GM18508 (cell line): ENCODE results near the gene TCF4.

Source experiments
- ATAC-seq: cut with Tn5 transposase; IDR thresholded peaks from one replicate; pipeline ENCODE4 v1.9.1; 2021; ENCODE audit warnings: moderate number of reproducible peaks; ENCODE audit not compliant: insufficient read depth, unreplicated experiment

Gene TCF4

DNA sequence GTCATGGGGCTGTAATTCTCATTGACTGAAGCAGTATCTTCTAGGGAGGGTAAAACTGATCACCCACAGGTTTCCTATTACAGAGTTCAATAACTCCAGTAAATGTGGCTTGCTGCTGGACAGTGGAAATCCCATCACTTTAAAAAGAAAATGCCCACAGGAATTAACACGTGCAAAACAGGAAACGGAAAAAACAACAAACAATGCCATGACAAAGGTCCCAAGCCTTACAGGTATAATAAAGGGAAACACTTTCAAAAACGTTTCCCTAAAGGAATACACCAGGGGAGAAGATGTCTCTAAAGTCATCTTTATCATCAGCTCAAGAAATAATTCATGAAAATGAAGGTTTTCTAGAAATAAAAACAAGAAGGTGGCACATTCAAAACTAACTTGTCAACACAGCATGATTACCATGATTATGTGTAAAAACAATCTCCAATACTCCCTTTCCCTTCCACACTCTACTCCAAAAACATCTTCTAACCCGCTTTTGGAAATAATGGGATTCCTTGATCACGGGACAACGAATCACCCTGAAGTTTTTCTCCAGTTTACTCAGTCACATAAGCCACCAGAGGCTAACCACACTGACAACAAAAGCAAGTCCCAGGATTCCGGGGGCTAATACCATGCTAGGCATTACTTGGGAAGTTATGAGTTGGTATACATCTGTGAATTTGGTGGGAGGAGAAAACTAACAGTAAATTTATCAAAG lies 167.9 kb downstream of the TCF4 start:
- no peak for ATAC-seq

DNA sequence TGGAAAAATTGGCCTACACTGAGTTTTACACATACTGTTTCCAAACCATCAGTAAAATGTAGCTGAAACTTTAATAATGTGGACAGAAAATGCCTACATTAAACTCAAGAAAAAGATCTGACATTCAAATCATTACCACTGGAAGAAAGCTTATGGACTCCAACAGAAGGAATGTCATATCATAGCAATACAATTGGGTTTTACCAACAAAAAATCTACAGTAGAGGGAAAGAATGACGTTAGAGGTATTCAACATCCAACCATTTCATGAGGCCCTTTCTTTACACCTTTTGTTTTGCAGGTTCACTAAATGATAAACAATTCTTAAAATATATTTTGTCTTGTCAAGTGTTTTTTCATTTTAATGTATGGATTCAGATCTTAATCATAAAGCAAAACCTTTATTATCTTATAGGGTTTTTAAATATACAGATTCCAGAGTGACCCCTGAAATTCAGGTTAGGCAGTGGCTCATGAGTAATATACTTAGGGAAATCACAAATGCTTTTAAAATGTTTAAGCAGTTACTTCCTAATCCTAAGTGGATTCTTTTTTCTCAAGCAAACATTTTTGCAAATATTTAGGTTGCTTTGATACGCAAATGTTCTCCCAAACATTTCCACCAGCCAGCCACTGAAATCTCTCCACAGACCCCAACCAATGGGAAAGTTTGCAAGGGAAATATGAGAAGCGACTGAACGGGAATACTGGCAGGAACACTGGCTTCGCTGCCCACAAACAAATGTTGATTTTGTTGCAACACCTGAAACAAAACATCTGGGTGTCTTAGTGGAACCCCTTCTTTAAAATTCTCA lies 168.7 kb downstream of the TCF4 start:
- no peak for ATAC-seq

DNA sequence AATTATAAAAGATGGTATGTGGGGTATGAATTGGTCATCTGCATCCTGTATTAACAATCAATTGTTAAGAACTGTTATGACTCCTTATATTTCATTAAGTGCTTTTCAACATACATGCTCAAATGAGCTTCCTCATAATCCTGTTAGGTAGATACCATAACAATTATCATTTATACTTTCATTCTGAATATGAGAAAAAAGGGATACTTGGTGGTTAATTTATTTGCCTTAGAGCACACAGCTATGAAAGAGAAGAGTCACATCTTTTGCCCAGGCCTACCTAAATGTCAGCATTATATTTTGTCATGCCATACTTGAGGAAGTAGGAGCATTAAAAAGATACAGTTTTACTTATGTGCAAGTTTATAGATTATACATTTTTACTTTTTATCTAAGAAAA lies 169.6 kb downstream of the TCF4 start:
- peak; percentile 39 for ATAC-seq

DNA sequence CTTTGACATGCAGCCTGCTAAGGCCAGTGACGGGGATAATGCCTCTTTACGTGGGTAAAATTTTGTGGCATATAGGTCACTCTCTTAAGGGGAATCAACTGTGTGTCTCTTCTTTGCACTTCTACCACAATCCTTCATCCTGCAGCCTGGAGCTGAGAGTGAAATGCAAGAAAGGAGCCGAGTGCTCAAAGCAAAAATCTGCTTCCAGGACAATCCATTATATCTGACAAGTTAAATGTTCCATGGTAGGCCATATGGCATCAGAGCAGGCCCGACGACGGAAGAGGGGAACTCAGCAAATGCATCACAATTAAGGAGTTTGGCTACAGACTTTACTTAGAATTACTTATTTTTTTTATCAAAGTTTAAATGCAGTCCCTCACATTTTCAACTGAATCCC lies 171.2 kb downstream of the TCF4 start:
- no peak for ATAC-seq

DNA sequence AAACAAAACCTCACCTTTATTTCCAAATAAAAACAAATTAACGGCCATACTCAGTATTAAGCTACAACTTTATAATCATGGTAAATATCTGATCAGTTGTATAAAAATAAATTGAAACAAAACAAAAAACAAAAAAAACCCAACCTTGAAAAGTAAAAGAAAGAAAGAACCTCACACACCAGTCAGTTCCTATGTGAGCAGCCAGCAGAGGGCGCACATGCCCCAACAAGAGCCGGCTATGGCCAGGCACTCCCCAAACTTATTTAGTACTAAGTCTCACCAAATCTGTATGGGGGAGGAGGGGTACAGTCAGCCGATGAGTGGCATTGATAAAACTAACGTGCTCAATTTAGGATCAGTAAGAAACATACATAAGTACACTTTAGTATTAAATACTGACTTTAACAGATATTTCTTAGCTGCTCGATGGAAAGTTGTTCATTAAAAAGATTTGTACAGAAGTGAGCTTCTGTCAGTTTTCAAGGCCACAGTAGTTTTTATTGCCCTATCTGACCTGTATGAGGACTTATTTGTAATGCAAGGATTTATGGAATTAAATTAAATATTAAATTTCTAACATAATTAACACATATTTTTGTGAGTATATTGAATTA lies 172.6 kb downstream of the TCF4 start:
- peak; percentile 55 for ATAC-seq

DNA sequence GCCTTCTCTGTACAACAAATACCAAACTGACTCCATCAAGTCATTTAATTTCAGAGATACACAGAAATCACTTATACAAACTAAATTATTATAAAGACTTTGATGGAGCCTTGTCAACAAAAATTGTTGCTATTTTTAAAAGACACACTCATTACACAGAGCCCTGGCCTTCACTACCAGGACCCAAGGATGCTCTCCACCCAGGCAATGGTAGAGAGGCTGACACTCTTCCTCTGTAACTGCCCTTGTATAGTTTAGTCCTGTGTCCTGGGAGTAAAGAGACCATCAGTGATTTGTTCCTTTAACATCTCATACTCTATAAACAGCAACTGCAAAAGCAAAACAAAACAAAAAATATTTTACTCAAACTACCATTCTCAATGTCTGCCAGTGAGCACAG lies 173.5 kb downstream of the TCF4 start:
- no peak for ATAC-seq

DNA sequence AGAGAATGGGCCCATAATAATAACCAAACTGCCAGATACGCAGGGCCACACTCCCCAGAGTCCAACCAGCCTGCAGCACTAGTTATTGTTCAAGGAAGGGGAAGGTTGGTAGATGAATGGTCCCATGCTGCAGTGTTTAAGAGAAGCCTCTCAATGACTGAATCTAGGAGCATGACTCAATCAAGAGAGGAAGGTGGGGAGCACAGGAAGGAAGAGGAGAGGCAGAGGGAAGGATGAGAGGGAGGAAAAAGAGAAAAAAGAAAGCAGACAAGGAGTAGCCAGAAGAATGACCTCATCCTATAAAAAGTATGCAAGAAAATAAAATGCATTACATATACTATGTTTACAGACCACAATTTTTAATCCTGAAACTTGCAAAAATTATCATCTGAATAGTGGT lies 174.5 kb downstream of the TCF4 start:
- ATAC-seq: no peak

DNA sequence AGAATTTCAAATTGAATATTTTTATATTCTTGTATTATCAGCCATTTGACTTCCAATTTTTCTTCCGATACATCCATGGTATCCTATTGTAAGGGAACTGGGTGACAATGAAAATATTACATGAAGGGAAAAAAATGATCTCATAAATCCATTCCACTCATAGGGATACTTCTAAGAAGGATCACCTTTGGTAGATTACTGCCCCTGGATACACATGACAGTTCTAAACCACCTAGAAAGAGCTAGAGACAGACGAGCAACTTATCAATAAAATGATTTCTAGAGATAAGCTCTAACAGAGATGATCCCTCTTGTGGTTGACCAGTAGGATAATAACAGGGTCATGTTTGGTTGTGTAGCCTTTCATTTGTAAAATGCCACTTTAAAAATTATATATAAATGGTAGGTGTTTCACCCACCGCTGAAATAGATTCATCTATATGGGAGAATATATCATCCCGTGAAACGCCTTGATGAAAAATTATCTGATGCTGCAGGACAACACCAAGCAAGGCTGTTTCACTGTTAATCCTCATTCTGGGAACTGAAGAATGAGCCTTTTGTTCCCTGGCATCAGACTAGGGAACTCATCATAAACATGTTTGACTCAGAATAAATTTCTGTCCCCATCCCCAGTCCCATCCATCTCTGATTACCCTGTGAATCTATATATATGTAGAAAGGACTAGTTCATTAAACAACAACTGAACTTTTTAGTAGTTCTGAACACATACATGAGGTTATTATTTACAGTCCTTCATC lies 180.0 kb downstream of the TCF4 start:
- no peak for ATAC-seq

DNA sequence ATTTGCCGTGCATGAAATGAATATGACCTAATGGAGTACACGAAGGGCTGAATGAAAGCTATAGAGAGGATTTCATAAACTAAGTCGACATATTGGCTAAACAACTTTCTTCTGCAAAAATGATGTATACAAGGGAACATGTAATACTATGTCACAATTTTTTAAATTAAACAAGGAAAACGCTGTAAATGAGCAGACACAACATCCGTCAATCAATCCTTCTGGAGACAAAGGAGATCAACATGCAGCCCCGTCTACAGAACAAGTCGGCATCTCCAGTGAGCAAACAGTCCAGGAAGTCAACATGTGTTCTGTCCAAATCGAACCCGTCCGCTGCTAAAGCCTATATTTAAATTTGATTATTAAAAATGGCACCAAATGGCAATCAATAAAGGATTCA lies 180.8 kb downstream of the TCF4 start:
- no peak for ATAC-seq

DNA sequence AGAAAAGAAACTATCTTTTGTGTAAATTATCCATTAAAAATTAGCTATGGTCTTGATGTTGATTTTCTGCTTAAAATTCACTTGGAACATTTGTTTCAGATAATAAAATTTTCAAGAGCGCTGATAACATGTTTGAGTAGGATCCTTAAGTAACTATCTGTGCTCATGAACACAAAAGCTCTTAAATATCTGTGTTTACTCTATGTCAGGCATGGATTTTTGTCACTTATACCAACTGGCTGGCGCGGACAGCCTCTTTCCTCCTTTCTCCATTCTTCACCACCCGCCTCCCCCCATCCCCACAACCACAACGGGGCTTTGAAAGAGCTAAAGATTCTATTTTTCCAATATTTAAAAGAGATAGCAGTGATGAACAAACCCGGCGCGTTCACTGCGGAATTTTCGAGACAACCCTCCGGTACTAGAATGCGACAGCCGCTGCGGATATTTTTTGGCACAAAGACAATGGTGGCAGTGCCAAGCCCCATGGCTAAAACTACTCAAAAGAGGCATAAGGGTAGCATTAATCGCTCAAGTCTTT lies 181.5 kb downstream of the TCF4 start:
- no peak for ATAC-seq

DNA sequence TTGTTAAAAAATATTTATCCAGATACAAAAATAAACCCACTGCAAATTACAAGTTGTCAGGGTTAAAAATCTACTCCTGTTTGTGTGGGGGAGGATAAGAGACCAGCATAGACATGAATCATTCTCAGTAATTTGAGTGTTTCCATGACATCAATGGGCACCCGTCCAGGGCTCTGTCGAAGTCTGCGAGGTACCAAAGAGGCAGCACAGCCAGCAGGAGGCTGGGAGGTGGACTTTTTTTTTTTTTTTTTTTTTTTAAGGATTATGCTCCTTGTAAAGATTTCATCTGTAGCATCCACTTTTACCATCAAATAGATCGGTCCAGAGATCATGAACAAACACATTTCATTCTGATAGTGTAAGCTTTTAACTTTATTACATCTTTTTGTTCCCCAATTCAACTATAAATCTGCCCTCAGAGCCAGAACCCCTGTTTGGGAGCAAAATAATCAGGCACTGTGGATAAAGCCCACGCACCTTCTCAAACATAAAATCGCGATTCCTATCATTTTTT lies 182.0 kb downstream of the TCF4 start:
- no peak for ATAC-seq

DNA sequence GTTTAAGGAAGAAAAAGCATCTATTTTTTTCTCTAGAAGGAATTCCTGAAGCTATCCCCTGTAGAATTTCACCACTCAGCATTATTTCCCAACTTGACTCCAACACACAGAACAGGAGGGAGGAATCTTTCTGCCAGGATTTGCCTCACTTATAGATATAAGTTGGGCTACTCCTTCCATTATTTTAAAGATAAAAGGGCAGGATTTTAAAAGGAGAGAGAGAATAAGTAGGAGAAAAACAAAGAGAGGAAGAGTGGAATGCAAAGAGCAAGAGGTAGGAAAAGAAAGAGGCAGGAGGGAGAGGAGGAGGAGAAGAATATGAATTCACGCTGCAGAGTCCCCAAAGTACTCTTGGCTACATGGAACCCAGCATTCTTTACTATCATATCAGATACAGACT lies 182.5 kb downstream of the TCF4 start:
- ATAC-seq: no peak

DNA sequence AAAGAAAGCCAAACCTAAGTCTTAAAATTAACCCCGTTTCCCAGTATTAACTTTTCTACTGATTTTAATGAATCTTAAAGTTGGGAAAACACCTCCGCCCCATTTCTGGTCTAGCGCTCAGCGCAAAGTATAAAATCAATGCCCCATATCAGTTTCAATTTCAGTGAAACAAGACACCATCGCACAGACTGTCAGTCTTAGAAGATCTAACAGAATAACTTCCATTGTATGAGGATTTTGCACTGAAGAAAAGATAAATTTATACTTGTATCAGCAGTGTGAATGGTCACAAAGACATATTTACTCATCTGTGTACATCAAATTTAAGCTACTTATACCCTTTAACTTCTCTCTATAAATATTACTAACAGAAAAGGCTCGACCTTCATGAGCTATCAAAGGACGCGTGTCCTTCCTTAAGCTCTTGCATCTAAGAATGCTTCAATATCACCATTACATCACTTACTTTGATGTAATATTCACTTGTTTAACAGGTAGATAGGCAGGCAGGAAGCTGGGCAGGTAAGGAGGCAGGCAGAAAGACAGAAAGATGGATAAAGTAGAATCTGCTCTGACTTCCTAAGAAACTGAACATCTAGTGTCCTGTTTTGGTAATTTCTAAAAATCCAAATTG lies 183.0 kb downstream of the TCF4 start:
- ATAC-seq: no peak

DNA sequence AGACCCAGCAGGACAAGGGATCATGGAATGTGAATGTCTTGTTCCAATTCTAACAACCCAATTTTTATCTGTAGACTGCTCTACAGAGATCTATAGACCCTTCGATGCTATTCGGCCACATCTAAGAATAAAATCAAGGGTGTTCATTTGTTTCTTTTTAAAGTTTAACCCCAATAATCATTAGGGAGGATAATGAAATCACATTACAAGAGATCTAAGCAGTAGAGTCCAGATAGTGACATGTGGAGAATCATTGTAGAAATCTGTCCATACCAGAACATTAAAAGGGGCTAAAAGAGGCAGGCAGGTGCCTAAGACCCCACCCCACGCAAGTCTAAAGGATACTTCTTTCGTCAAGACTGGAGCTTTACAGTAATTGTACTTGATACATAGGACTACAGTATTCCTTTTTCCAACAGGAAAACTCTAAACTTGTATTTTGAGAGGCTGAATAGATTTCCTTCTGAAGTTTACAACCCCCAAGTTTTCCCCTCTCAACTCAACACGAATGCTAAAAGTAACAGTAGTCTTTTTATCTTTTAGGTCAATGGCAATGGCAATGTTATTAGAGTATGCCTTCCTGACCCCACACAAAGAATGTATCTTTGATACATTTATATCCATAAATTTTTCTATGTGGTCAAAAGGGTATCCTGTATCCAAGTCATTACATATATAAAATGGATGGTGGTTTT lies 183.7 kb downstream of the TCF4 start:
- ATAC-seq: no peak

DNA sequence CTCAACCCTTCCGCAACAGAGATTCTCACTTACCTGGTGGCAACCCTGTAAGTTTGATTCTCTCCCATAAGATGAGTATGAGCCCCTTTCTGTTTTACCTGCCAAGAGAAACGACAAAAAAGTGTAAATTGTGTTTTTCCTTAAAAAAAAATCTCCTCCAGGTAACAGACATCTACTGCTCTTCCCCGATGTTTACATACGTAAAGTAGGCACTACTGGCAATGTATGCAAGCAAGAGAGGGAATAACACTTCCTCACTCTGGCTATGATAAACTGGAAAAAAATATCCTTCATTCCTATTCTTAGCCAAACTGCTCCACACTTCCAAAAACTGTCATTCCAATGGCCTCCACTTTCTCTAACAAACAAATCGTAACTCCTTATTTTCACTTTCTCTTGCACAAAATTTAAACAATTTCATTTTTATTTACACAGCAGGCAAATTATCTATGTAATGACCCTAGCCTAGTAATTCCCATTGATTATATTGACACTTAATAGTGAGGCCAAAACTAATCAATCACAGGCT lies 184.5 kb downstream of the TCF4 start:
- no peak for ATAC-seq

DNA sequence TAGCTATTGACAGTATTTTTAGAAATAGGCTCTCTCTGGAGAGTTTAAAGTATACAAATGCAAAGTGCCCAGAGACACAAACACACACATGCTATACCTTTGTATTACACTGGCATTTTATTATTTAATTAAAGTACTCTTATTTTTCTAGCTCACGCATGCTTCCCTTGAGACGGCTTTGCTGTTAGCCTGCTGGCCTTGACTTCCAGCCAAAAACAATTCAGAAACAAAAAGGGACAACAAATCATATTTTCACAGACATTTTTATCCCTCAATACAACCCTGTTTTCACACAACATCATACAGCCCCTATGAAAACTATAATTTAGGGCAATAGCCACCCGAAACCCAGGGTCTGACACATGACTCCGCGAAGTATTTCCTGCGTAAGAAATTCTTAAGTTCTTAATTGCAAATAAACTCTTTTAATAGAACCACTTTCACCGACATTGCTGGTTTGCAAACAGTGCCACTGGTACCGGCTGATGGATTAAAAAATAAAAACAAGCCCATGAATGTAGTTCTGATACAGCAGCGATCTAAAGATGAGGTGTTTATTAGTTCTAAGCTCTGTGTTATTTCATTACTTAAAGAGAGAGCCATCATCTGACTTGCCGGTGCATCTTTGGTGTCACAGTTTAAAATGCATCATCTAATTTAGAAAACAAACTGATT lies 185.1 kb downstream of the TCF4 start:
- ATAC-seq: no peak

DNA sequence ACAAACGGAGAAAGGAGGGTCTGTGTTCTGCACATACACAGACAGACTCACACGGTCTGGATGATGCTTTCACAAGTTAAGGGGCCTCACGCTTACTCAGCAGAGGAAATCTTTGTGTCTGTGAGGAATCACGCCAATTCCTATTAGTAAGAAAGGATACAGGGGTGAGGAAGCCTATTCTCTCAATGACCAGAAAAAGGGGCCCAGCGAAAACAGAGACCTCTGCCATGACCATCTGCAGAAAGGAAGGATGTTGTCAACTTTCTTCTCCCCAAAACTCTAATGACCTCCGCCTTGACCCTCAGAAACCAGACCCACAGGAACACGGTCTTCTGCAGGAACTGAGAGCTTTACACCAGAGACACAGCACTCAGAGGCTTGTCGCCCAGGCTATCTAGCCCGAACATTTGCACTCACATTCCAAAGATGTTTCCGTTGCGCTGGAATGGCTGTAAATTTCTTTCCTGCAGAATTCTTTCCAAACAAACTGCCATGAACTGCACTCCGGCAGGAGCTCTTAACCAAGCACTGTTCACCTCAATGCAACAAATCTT lies 186.3 kb downstream of the TCF4 start:
- no peak for ATAC-seq
